BE2C (cell line): ENCODE results near the gene CLASP1.
"Not testable (repeated sequence)": the region's sequence is repeated elsewhere in the genome, so short reads cannot be mapped to it uniquely, and the experiment has no call there.

Experiments
- DNase-seq: peaks from one replicate; pipeline ENCODE4 v3.0.0-alpha.2; 2020
- H3K27me3 ChIP-seq: fragments of 250-450 bp; sonication (Bioruptor Pico); 2 replicates; pipeline ENCODE4 v1.5.1; 2020; ENCODE audit warnings: mild to moderate bottlenecking
- H3K36me3 ChIP-seq: fragments of 250-450 bp; sonication (Bioruptor Pico); 2 replicates; pipeline ENCODE4 v1.5.1; 2020; ENCODE audit warnings: mild to moderate bottlenecking
- H3K4me1 ChIP-seq: fragments of 250-450 bp; sonication (Bioruptor Pico); 2 replicates; pipeline ENCODE4 v1.5.1; 2020
- H3K4me3 ChIP-seq: 2 replicates; pipeline ENCODE4 v1.5.1; 2011; ENCODE audit warnings: low read depth, low read length
- H3K9me3 ChIP-seq: fragments of 250-450 bp; sonication (Bioruptor Pico); 2 replicates; pipeline ENCODE4 v1.5.1; 2020
- TF ChIP-seq, protein P1 (sequence below): IDR thresholded peaks from 2 replicates; pipeline ENCODE4 v1.5.1; 2012; ENCODE audit warnings: mild to moderate bottlenecking, low read depth, low read length

CLASP1 gene

GRCh38 chr2:121694398-121695170 lies 45.3 kb upstream of the CLASP1 start:
- no peak overlapping the region for H3K4me3 ChIP-seq
- H3K4me1 ChIP-seq: no peaks in the 10 kb centered on the region
- no peaks in the 10 kb centered on the region for H3K36me3 ChIP-seq
- TF ChIP-seq, protein P1, sequence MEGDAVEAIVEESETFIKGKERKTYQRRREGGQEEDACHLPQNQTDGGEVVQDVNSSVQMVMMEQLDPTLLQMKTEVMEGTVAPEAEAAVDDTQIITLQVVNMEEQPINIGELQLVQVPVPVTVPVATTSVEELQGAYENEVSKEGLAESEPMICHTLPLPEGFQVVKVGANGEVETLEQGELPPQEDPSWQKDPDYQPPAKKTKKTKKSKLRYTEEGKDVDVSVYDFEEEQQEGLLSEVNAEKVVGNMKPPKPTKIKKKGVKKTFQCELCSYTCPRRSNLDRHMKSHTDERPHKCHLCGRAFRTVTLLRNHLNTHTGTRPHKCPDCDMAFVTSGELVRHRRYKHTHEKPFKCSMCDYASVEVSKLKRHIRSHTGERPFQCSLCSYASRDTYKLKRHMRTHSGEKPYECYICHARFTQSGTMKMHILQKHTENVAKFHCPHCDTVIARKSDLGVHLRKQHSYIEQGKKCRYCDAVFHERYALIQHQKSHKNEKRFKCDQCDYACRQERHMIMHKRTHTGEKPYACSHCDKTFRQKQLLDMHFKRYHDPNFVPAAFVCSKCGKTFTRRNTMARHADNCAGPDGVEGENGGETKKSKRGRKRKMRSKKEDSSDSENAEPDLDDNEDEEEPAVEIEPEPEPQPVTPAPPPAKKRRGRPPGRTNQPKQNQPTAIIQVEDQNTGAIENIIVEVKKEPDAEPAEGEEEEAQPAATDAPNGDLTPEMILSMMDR: no peak
- H3K27me3 ChIP-seq: no peaks in the 10 kb centered on the region
- no peaks in the 10 kb centered on the region for H3K9me3 ChIP-seq
- DNase-seq: no peak

- not testable (repeated sequence) for H3K4me3 ChIP-seq, H3K9me3 ChIP-seq, H3K4me1 ChIP-seq, H3K36me3 ChIP-seq, H3K27me3 ChIP-seq, DNase-seq
Measured at GRCh38 chr2:121690572-121690971, 41.3 kb upstream of the CLASP1 start.

GRCh38 chr2:121690095-121690494 lies 40.8 kb upstream of the CLASP1 start:
- Histone ChIP-seq H3K4me1 (no peaks in the 10 kb centered on the region), H3K27me3 (no peaks in the 10 kb centered on the region), H3K9me3 (no peaks in the 10 kb centered on the region), H3K36me3 (no peaks in the 10 kb centered on the region), H3K4me3 (no peak overlapping the region)
- TF ChIP-seq, protein P1: no peak
- no peak for DNase-seq

DNA sequence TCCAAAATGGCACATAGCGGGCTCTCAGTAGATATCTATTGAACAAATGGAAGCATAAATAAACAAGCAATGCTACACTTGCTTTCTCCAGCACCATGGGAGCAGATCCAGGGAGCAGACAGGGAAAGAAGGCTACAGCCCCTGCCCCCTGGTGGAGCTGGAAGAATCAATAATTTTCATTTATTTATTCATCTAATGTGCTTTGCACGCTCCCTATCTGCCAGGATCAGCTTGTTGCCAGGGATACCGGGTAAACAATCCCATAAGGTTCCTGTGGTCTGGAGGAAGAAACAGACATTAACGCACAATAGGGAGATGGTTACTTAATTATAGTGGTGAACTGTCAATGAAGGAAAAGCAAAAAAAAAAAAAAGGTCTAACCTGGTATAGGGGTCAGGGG lies 40.1 kb upstream of the CLASP1 start:
- H3K27me3 ChIP-seq: no peaks in the 10 kb centered on the region
- TF ChIP-seq, protein P1: peak; percentile 56
- DNase-seq: peak; percentile 73
- no peak overlapping the region for H3K4me3 ChIP-seq
- H3K36me3 ChIP-seq: no peaks in the 10 kb centered on the region
- no peaks in the 10 kb centered on the region for H3K9me3 ChIP-seq
- H3K4me1 ChIP-seq: no peaks in the 10 kb centered on the region

DNA sequence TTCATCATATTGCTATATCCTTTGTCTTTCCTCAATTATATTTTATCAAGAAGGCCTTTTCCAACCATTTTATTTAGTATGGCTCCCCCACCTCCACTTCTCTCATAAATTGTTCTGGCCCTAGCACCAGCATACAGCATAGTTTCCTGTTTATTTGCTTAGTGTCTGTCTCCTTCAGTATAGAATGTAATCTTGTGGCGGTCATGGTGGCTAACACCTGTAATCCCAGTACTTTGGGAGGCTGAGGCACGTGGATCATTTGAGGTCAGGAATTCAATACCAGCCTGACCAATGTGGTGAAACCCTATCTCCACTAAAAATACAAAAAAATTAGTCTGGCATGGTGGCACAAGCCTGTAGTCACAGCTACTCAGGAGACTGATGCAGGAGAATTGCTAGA lies 39.6 kb upstream of the CLASP1 start:
- Histone ChIP-seq H3K4me3 (no peak overlapping the region), H3K27me3 (no peaks in the 10 kb centered on the region), H3K4me1 (no peaks in the 10 kb centered on the region), H3K9me3 (no peaks in the 10 kb centered on the region), H3K36me3 (no peaks in the 10 kb centered on the region)
- TF ChIP-seq, protein P1: no peak
- no peak for DNase-seq

GRCh38 chr2:121686902-121687301 lies 37.6 kb upstream of the CLASP1 start:
- H3K27me3 ChIP-seq: no peaks in the 10 kb centered on the region
- no peaks in the 10 kb centered on the region for H3K36me3 ChIP-seq
- TF ChIP-seq, protein P1: no peak
- no peaks in the 10 kb centered on the region for H3K9me3 ChIP-seq
- DNase-seq: no peak
- no peak overlapping the region for H3K4me3 ChIP-seq
- no peaks in the 10 kb centered on the region for H3K4me1 ChIP-seq
